HEK293 (cell line): ENCODE data around the gene DENND2A.
A peak's percentile ranks its signal among the peaks of the same experiment; 100 is the strongest.

Experiments
- ATF2 ChIP-seq: fragments of 450-650 bp; formaldehyde crosslinking; IDR thresholded peaks from 2 replicates; pipeline ENCODE4 v1.5.1; 2016; ENCODE audit warnings: missing biosample characterization, missing genetic modification characterization, low read depth
- EGR2 ChIP-seq: fragments of 450-650 bp; formaldehyde crosslinking; IDR thresholded peaks from 2 replicates; pipeline ENCODE4 v1.5.1; 2016; ENCODE audit warnings: low read depth, missing biosample characterization, missing genetic modification characterization
- HIC1 ChIP-seq: fragments of 450-650 bp; formaldehyde crosslinking; IDR thresholded peaks from 2 replicates; pipeline ENCODE4 v1.5.1; 2016; ENCODE audit warnings: missing biosample characterization, missing genetic modification characterization
- KLF10 ChIP-seq: fragments of 450-650 bp; IDR thresholded peaks from 2 replicates; pipeline ENCODE4 v1.5.1; 2018; ENCODE audit warnings: missing biosample characterization, mild to moderate bottlenecking, missing genetic modification characterization
- KLF17 ChIP-seq: fragments of 450-650 bp; formaldehyde crosslinking; IDR thresholded peaks from 2 replicates; pipeline ENCODE4 v1.5.1; 2016; ENCODE audit warnings: missing biosample characterization, missing genetic modification characterization
- KLF8 ChIP-seq: fragments of 450-650 bp; formaldehyde crosslinking; IDR thresholded peaks from 2 replicates; pipeline ENCODE4 v1.5.1; 2016; ENCODE audit warnings: missing biosample characterization, missing genetic modification characterization
- SP7 ChIP-seq: fragments of 450-650 bp; formaldehyde crosslinking; IDR thresholded peaks from 2 replicates; pipeline ENCODE4 v1.5.1; 2016; ENCODE audit warnings: missing biosample characterization, missing genetic modification characterization
- TRIM28 ChIP-seq: IDR thresholded peaks from 2 replicates; pipeline ENCODE4 v1.6.1; 2011; ENCODE audit warnings: low read length, control low read depth, borderline replicate concordance
- WT1 ChIP-seq: fragments of 450-650 bp; formaldehyde crosslinking; IDR thresholded peaks from 2 replicates; pipeline ENCODE4 v1.5.1; 2016; ENCODE audit warnings: missing biosample characterization, missing genetic modification characterization
- ZBTB21 ChIP-seq: fragments of 450-650 bp; formaldehyde crosslinking; IDR thresholded peaks from 2 replicates; pipeline ENCODE4 v1.5.1; 2017; ENCODE audit warnings: missing biosample characterization, missing genetic modification characterization
- ZBTB6 ChIP-seq: fragments of 450-650 bp; formaldehyde crosslinking; IDR thresholded peaks from 2 replicates; pipeline ENCODE4 v1.5.1; 2017; ENCODE audit warnings: missing biosample characterization, missing genetic modification characterization
- ZNF133 ChIP-seq: fragments of 450-650 bp; formaldehyde crosslinking; IDR thresholded peaks from 2 replicates; pipeline ENCODE4 v1.5.1; 2016; ENCODE audit warnings: missing biosample characterization, missing genetic modification characterization
- ZNF140 ChIP-seq: fragments of 450-650 bp; formaldehyde crosslinking; IDR thresholded peaks from 2 replicates; pipeline ENCODE4 v1.5.1; 2016; ENCODE audit warnings: missing biosample characterization, missing genetic modification characterization
- ZNF2 ChIP-seq: fragments of 450-650 bp; formaldehyde crosslinking; IDR thresholded peaks from 2 replicates; pipeline ENCODE4 v1.5.1; 2016; ENCODE audit warnings: missing biosample characterization, missing genetic modification characterization
- ZNF214 ChIP-seq: fragments of 450-650 bp; formaldehyde crosslinking; IDR thresholded peaks from 2 replicates; pipeline ENCODE4 v1.5.1; 2017; ENCODE audit warnings: missing biosample characterization, mild to moderate bottlenecking, missing genetic modification characterization, borderline replicate concordance
- ZNF292 ChIP-seq: fragments of 450-650 bp; formaldehyde crosslinking; IDR thresholded peaks from 2 replicates; pipeline ENCODE4 v1.5.1; 2016; ENCODE audit warnings: low read depth, missing biosample characterization, missing genetic modification characterization, borderline replicate concordance
- ZNF362 ChIP-seq: fragments of 450-650 bp; formaldehyde crosslinking; IDR thresholded peaks from 2 replicates; pipeline ENCODE4 v1.5.1; 2016; ENCODE audit warnings: missing biosample characterization, missing genetic modification characterization
- ZNF366 ChIP-seq: fragments of 450-650 bp; formaldehyde crosslinking; conservative IDR thresholded peaks from 2 replicates; pipeline ENCODE4 v1.5.1; 2016; ENCODE audit warnings: missing biosample characterization, missing genetic modification characterization
- ZNF394 ChIP-seq: fragments of 450-650 bp; formaldehyde crosslinking; IDR thresholded peaks from 2 replicates; pipeline ENCODE4 v1.5.1; 2016; ENCODE audit warnings: missing biosample characterization, missing genetic modification characterization, mild to moderate bottlenecking, moderate library complexity, borderline replicate concordance
- ZNF433 ChIP-seq: fragments of 450-650 bp; formaldehyde crosslinking; IDR thresholded peaks from 2 replicates; pipeline ENCODE4 v1.5.1; 2016; ENCODE audit warnings: missing biosample characterization, missing genetic modification characterization, low read depth
- ZNF501 ChIP-seq: fragments of 450-650 bp; formaldehyde crosslinking; IDR thresholded peaks from 2 replicates; pipeline ENCODE4 v1.5.1; 2016; ENCODE audit warnings: missing biosample characterization, missing genetic modification characterization
- ZNF558 ChIP-seq: fragments of 450-650 bp; formaldehyde crosslinking; IDR thresholded peaks from 2 replicates; pipeline ENCODE4 v1.5.1; 2016; ENCODE audit warnings: missing biosample characterization, missing genetic modification characterization
- ZNF561 ChIP-seq: fragments of 450-650 bp; IDR thresholded peaks from 2 replicates; pipeline ENCODE4 v1.5.1; 2018; ENCODE audit warnings: missing biosample characterization, missing genetic modification characterization, borderline replicate concordance
- ZNF629 ChIP-seq: fragments of 450-650 bp; formaldehyde crosslinking; IDR thresholded peaks from 2 replicates; pipeline ENCODE4 v1.5.1; 2017; ENCODE audit warnings: missing biosample characterization, missing genetic modification characterization
- ZNF692 ChIP-seq: fragments of 450-650 bp; formaldehyde crosslinking; IDR thresholded peaks from 2 replicates; pipeline ENCODE4 v1.5.1; 2016; ENCODE audit warnings: missing biosample characterization, missing genetic modification characterization
- ZNF701 ChIP-seq: fragments of 450-650 bp; formaldehyde crosslinking; IDR thresholded peaks from 2 replicates; pipeline ENCODE4 v1.5.1; 2016; ENCODE audit warnings: missing biosample characterization, missing genetic modification characterization
- ZNF76 ChIP-seq: fragments of 450-650 bp; formaldehyde crosslinking; IDR thresholded peaks from 2 replicates; pipeline ENCODE4; 2016; ENCODE audit warnings: low read depth, missing biosample characterization, missing genetic modification characterization, borderline replicate concordance
- ZNF776 ChIP-seq: fragments of 450-650 bp; formaldehyde crosslinking; IDR thresholded peaks from 2 replicates; pipeline ENCODE4 v1.5.0; 2017; ENCODE audit warnings: missing biosample characterization, missing genetic modification characterization, borderline replicate concordance
- ZNF830 ChIP-seq: fragments of 450-650 bp; IDR thresholded peaks from 2 replicates; pipeline ENCODE4 v1.5.0; 2018; ENCODE audit warnings: missing biosample characterization, missing genetic modification characterization, low read depth, mild to moderate bottlenecking, moderate library complexity
- ZNF843 ChIP-seq: fragments of 450-650 bp; formaldehyde crosslinking; IDR thresholded peaks from 2 replicates; pipeline ENCODE4 v1.5.1; 2016; ENCODE audit warnings: missing biosample characterization, missing genetic modification characterization
- ZXDB ChIP-seq: fragments of 450-650 bp; formaldehyde crosslinking; IDR thresholded peaks from 2 replicates; pipeline ENCODE4 v1.5.1; 2016; ENCODE audit warnings: missing biosample characterization, missing genetic modification characterization

The DENND2A gene

GRCh38 chr7:140625908-140626868, 14.4 kb downstream of the DENND2A start (continued):
- TF ChIP-seq ZNF692 (tag by site-specific recombination) (peak; percentile 71; the same call in 1 of the 2 replicates), WT1 (tag by site-specific recombination) (peak; percentile 94), ZNF776 (no peak), ZXDB (tag by site-specific recombination) (peak; percentile 73; the same call in 1 of the 2 replicates), ZNF76 (0 out of 2 replicates have a peak, but pooled peaks have one; percentile 17), HIC1 (tag by site-specific recombination) (peak; percentile 92), KLF17 (tag by site-specific recombination) (0 out of 2 replicates have a peak, but pooled peaks have one; percentile 20), ZNF701 (tag by site-specific recombination) (no peak), ZNF214 (tag by site-specific recombination) (no peak), ZNF2 (tag by site-specific recombination) (peak; percentile 71; the same call in 1 of the 2 replicates), ZNF830 (tag by site-specific recombination) (no peak), KLF10 (tag by site-specific recombination) (no peak), ZNF558 (tag by site-specific recombination) (no peak), ZNF843 (tag by site-specific recombination) (peak; percentile 69; the same call in 1 of the 2 replicates), ZNF292 (tag by site-specific recombination) (no peak), SP7 (tag by site-specific recombination) (peak; percentile 98), ATF2 (peak; percentile 78; the same call in 1 of the 2 replicates), EGR2 (tag by site-specific recombination) (peak; percentile 86), KLF8 (tag by site-specific recombination) (peak; percentile 27; the same call in 1 of the 2 replicates), ZNF394 (peak; percentile 99), ZNF133 (tag by site-specific recombination) (no peak), ZNF501 (peak; percentile 70), ZNF362 (0 out of 2 replicates have a peak, but pooled peaks have one; percentile 66), ZNF433 (tag by site-specific recombination) (no peak), ZBTB6 (tag by site-specific recombination) (no peak), ZNF561 (no peak), ZNF366 (tag by site-specific recombination) (peak; percentile 96), ZNF140 (no peak), TRIM28 (peak; percentile 53; the same call in 1 of the 2 replicates), ZBTB21 (peak; percentile 78), ZNF629 (tag by site-specific recombination) (peak; percentile 78)
